ENCODE results near the gene HDGFL2. TPM values are rescaled to one million over a fixed set of nuclear protein-coding genes. Genes with fewer than 3 reads are reported as not detected.
A peak's percentile ranks its signal among the peaks of the same experiment; 100 is the strongest.
"Not testable (repeated sequence)": the region's sequence is repeated elsewhere in the genome, so short reads cannot be mapped to it uniquely, and the experiment has no call there.

Gene HDGFL2
- total and polyA plus RNA-seq, 10 donors, result 23.2 to 136 (median 28.3) TPM

GRCh38 chr19:4524808-4525562 is 52.9 kb downstream of the HDGFL2 start:
- no peak for TF ChIP-seq POLR2A (IDR thresholded peaks at IDR 0.05)
- peak; percentile 42 to 90 (median 70) for TF ChIP-seq CTCF (IDR thresholded peaks at IDR 0.05 in 8 of 11, conservative IDR thresholded peaks at IDR 0.05 in 3 of 11)
- no peak for TF ChIP-seq POLR2AphosphoS5 (IDR thresholded peaks at IDR 0.05)
- peak; percentile 90 for DNase-seq
- H3K9me3 ChIP-seq, result no peaks in the 10 kb centered on the region
- H3K4me3 ChIP-seq, result peak overlapping the region in 2 of 8 donors; percentile 23 to 45
- intact Hi-C loops (cut with DNase I; ENCODE audit: low total_unique reads), result loop anchor here (10.0 kb wide), 1 partner anchor 260 kb away; no protein-coding TSS in a partner anchor
- H3K36me3 ChIP-seq, result no peaks in the 10 kb centered on the region
- H3K27ac ChIP-seq, result peak overlapping the region in 2 of 8 donors; percentile 19 to 27
- peaks cover 0 to 23% (median 0%) of the 10 kb centered on the region in 7 donors for H3K27me3 ChIP-seq (replicated peaks in 1 of 7)
- peaks cover 0 to 18% (median 2%) of the 10 kb centered on the region in 6 donors for H3K4me1 ChIP-seq
- 65 to 70% (median 69%) methylated on average over 23 of the region's 23 CpGs for WGBS, 5 donors

DNA sequence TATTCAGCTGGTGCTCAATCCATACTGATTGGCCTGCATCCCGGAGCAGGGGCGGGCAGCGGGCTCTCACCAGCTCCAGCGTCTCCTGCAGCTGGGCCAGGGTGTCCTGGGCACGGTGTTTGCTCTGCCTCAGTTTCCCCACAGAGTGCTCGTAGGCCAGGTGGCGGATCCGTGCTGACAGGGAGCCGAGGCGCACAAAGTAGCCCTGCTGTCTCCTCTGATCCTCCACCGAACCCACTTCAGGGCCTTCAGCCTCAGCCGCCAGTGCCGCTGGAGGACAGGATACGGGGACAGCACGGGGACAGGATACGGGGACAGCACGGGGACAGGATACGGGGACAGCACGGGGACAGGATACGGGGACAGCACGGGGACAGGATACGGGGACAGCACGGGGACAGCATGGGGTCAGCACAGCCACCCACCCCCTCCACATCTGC is 53.5 kb downstream of the HDGFL2 start:
- intact Hi-C loops (cut with DNase I; ENCODE audit: low total_unique reads), result loop anchor here (10.0 kb wide), 1 partner anchor 261 kb away; no protein-coding TSS in a partner anchor
- peak overlapping the region in 2 of 8 donors; percentile 23 to 45 for H3K4me3 ChIP-seq
- H3K27me3 ChIP-seq (replicated peaks in 1 of 7), result peaks cover 0 to 23% (median 0%) of the 10 kb centered on the region in 7 donors
- peaks cover 0 to 18% (median 2%) of the 10 kb centered on the region in 6 donors for H3K4me1 ChIP-seq
- H3K27ac ChIP-seq, result peak overlapping the region in 2 of 8 donors; percentile 19 to 27
- no peaks in the 10 kb centered on the region for H3K36me3 ChIP-seq
- no peak for DNase-seq
- H3K9me3 ChIP-seq, result no peaks in the 10 kb centered on the region
- TF ChIP-seq POLR2AphosphoS5 (IDR thresholded peaks at IDR 0.05), result peak in 1 of 3 donors; percentile 5
- no peak for TF ChIP-seq POLR2A (IDR thresholded peaks at IDR 0.05)
- TF ChIP-seq CTCF (IDR thresholded peaks at IDR 0.05 in 8 of 11, conservative IDR thresholded peaks at IDR 0.05 in 3 of 11), result no peak
- 53 to 74% (median 55%) methylated on average over 19 to 23 of the region's 23 CpGs for WGBS, 5 donors

DNA sequence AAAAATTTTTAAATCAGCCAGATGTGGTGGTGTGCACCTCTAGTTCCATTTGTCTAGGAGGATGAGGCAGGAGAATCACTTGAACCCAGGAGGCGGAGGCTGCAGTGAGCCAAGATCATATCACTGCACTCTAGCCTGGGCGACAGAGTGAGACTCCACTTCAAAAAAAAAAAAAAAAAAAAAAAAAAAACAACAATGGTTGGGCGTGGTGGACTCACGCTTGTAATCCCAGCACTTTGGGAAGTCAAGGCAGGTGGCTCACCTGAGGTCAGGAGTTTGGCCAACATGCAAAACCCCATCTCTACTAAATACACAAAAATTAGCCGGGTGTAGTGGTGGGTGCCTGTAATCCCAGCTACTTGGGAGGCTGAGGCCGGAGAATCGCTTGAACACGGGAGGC is 55.3 kb downstream of the HDGFL2 start:
- not testable (repeated sequence) for H3K36me3 ChIP-seq, H3K4me3 ChIP-seq, H3K9me3 ChIP-seq, H3K27ac ChIP-seq, DNase-seq
- 84 to 93% (median 91%) methylated on average over 8 of the region's 8 CpGs for WGBS, 5 donors
- Histone ChIP-seq H3K4me1 (peaks cover 0 to 25% (median 4%) of the 10 kb centered on the region in 6 donors), H3K27me3 (replicated peaks in 1 of 7) (peaks cover 0 to 13% (median 0%) of the 10 kb centered on the region in 7 donors)
- intact Hi-C loops (cut with DNase I; ENCODE audit: low total_unique reads), result loop anchor here (10.0 kb wide), 1 partner anchor 263 kb away; no protein-coding TSS in a partner anchor

DNA sequence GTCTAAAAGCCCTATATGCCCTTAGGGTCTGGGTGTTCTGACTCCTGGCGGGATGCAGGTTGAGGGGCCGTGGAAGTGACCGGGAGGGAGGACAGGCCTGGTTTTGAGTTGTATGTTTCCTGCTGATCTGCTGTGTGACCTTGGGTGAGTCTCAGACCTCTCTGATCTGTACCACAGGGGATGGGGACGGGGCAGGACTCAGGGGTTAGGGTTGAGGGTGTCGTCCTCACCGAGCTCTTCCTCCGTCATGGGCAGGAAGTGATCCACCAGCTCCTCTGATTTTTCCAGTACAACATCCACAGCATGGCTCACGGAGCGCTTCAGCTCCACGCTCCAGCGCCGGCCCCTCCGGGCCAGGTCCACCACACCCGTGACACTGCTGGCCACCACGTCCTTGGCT is 56.7 kb downstream of the HDGFL2 start:
- Histone ChIP-seq H3K27me3 (replicated peaks in 1 of 7) (peaks cover 0 to 6% (median 0%) of the 10 kb centered on the region in 7 donors), H3K36me3 (no peaks in the 10 kb centered on the region), H3K27ac (no peak overlapping the region), H3K4me3 (no peak overlapping the region), H3K9me3 (no peaks in the 10 kb centered on the region), H3K4me1 (peaks cover 0 to 23% (median 4%) of the 10 kb centered on the region in 6 donors)
- intact Hi-C loops (cut with DNase I; ENCODE audit: low total_unique reads), result loop anchor here (10.0 kb wide), 1 partner anchor 264 kb away; no protein-coding TSS in a partner anchor
- DNase-seq, result no peak
- WGBS, 5 donors, result 64 to 77% (median 70%) methylated on average over 5 to 15 of the region's 15 CpGs
- TF ChIP-seq POLR2AphosphoS5 (IDR thresholded peaks at IDR 0.05), result no peak
- no peak for TF ChIP-seq CTCF (IDR thresholded peaks at IDR 0.05 in 8 of 11, conservative IDR thresholded peaks at IDR 0.05 in 3 of 11)
- TF ChIP-seq POLR2A (IDR thresholded peaks at IDR 0.05), result no peak

Measured in spleen (tissue), 11 donors.